Measurements from ENCODE around the gene PLCG2. TPM values are rescaled to one million over a fixed set of nuclear protein-coding genes. Genes with fewer than 3 reads are reported as not detected.
"Not testable (repeated sequence)": the region's sequence is repeated elsewhere in the genome, so short reads cannot be mapped to it uniquely, and the experiment has no call there.

Gene PLCG2
- total RNA-seq, 1 experiment from 2014 or later, result 42.4 TPM

- no peak for DNase-seq (ENCODE audit: low spot score)
- in situ Hi-C loops (cut with HindIII; ENCODE audit: low sequenced_read_pairs), result no loop called here
Observed at GRCh38 chr16:82002831-82003230, 223.7 kb downstream of the PLCG2 start.

DNA sequence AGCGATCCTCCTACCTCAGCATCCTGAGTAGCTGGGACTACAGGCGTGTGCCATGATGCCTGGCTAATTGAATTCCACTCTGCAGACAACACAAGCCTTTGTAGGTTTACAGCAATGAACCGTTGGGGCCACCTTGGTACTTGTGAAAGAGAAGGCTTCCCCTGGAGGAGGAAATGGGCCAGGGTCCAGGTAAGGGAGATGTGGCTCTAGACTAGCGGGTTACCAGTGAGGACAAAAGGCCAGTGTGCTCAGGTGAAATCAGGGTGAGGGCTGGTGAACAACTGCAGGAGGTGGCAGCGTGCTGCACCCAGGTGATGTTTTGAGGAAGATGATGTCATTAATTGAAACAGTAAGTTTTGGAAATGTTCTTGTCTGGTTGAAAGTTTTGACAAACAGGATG, 225.5 kb downstream of the PLCG2 start:
- no peak for DNase-seq (ENCODE audit: low spot score)
- in situ Hi-C loops (cut with HindIII; ENCODE audit: low sequenced_read_pairs), result no loop called here

- in situ Hi-C loops (cut with HindIII; ENCODE audit: low sequenced_read_pairs), result no loop called here
Observed at GRCh38 chr16:82005027-82005830, 226.1 kb downstream of the PLCG2 start.

GRCh38 chr16:82006036-82006435, 226.9 kb downstream of the PLCG2 start:
- DNase-seq (ENCODE audit: low spot score), result no peak
- in situ Hi-C loops (cut with HindIII; ENCODE audit: low sequenced_read_pairs), result no loop called here

More at GRCh38 chr16:82005027-82005830, 226.1 kb downstream of the PLCG2 start:
- no peak for DNase-seq (ENCODE audit: low spot score)

- no peak for DNase-seq (ENCODE audit: low spot score)
- in situ Hi-C loops (cut with HindIII; ENCODE audit: low sequenced_read_pairs), result no loop called here
Observed at GRCh38 chr16:82007189-82007588, 228.1 kb downstream of the PLCG2 start.

GRCh38 chr16:82008957-82009592, 230.0 kb downstream of the PLCG2 start:
- no peak for DNase-seq (ENCODE audit: low spot score)
- in situ Hi-C loops (cut with HindIII; ENCODE audit: low sequenced_read_pairs), result no loop called here

- in situ Hi-C loops (cut with HindIII; ENCODE audit: low sequenced_read_pairs); DNase-seq (ENCODE audit: low spot score): not testable (repeated sequence)
Observed at GRCh38 chr16:82009789-82010188, 230.7 kb downstream of the PLCG2 start.

GRCh38 chr16:82010649-82011048, 231.6 kb downstream of the PLCG2 start:
- in situ Hi-C loops (cut with HindIII; ENCODE audit: low sequenced_read_pairs), result no loop called here
- no peak for DNase-seq (ENCODE audit: low spot score)

DNA sequence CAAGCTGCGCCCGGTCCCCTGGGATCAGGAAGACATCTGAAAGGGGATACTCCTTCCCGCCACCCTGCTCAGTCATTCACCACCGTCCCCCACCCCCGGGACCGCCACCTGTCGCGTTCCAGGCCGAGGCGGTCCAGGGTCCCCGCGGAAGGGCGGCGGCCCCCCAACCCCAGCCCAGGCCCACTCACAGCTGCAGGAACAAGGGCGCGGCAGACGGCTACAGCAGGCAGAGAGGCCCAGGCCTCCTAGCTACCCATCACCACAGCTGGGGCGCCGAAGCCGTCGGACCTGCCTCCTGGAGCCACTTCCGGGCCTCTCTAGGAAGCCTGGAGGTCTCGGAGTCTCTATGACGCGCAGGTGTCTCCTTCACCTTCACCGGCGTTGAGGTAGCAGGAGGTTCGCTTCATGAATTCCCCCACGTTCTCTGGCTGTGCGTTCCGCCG, 232.1 kb downstream of the PLCG2 start, which contains the start of gene SDR42E1:
Gene SDR42E1 (minus strand): TSS at position 272 of the 443 bp plus-strand sequence. CDS start 10,612 bp downstream, outside the sequence.
- no peak for DNase-seq (ENCODE audit: low spot score)
- in situ Hi-C loops (cut with HindIII; ENCODE audit: low sequenced_read_pairs), result no loop called here

Other genes starting within 250 kb of the PLCG2 start
- gene SDR42E1, start 232.2 kb downstream of the PLCG2 start, total RNA-seq (2014; rRNA removed; shearing (Covaris generic)), result under 0.01 TPM in 1 of 2 replicates, not detected in the other

All from G401 (cell line).